ENCODE results near the gene BBS7.

BBS7 gene, protein sequence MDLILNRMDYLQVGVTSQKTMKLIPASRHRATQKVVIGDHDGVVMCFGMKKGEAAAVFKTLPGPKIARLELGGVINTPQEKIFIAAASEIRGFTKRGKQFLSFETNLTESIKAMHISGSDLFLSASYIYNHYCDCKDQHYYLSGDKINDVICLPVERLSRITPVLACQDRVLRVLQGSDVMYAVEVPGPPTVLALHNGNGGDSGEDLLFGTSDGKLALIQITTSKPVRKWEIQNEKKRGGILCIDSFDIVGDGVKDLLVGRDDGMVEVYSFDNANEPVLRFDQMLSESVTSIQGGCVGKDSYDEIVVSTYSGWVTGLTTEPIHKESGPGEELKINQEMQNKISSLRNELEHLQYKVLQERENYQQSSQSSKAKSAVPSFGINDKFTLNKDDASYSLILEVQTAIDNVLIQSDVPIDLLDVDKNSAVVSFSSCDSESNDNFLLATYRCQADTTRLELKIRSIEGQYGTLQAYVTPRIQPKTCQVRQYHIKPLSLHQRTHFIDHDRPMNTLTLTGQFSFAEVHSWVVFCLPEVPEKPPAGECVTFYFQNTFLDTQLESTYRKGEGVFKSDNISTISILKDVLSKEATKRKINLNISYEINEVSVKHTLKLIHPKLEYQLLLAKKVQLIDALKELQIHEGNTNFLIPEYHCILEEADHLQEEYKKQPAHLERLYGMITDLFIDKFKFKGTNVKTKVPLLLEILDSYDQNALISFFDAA

DNA sequence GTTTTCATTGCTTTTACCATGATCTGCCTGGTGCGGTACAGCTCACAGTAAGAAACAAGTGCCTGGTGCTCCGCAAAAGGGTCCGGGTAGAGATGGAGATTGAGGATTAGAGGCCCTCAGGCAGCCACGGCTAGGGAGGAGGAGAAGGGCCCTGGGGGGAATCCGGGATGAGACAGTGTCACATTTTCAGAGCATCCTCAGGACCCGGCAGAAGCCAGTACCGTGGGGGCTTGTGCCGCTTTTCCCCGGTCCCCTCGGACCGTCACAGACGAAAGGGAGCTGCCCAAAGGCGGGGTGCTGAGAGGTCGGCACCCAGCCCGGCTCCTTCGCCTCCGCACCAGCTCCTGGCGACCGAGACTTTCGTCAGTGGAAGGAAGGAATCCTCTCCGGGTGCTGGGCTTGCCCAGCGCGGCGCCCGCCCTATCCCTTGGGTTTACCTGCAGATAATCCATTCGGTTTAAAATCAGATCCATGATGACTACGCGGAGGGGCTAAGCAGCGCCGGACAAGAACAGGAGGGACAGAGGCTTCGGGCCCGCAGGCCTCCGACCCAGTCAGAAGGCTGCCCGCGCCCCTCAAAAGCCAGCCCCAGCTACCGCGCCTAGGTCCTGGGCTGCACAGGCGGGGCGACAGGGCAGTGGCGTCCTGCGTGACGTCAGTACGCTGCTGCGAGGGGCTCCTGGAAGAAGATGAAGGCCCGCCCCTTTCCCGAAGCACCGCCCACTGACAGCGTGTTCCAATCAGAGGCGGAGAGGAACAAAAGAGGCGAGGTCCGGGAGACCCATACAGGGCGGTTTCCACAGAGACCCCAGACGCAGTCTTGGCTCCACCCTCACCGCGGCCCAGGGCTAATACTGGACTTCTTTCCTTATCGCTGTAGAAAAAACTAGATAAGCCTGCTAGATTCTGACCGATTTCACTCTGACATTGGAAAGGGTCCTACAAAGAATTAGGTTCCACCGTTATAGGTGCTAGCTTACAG lies at the start of gene BBS7:
Gene BBS7 (minus strand): TSS at position 634 of the 982 bp plus-strand sequence. CDS start 161 bp downstream, at position 473.
- TF ChIP-seq, protein P1, sequence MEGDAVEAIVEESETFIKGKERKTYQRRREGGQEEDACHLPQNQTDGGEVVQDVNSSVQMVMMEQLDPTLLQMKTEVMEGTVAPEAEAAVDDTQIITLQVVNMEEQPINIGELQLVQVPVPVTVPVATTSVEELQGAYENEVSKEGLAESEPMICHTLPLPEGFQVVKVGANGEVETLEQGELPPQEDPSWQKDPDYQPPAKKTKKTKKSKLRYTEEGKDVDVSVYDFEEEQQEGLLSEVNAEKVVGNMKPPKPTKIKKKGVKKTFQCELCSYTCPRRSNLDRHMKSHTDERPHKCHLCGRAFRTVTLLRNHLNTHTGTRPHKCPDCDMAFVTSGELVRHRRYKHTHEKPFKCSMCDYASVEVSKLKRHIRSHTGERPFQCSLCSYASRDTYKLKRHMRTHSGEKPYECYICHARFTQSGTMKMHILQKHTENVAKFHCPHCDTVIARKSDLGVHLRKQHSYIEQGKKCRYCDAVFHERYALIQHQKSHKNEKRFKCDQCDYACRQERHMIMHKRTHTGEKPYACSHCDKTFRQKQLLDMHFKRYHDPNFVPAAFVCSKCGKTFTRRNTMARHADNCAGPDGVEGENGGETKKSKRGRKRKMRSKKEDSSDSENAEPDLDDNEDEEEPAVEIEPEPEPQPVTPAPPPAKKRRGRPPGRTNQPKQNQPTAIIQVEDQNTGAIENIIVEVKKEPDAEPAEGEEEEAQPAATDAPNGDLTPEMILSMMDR (IDR thresholded peaks at IDR 0.05; ENCODE audit: low read depth, low read length, missing control alignments): no peak
- DNase-seq (ENCODE audit: extremely low read depth, low read depth): peak; percentile 90
- H3K4me3 ChIP-seq (replicated peaks; ENCODE audit: low read depth, low read length): peak within 1 kb of the TSS; percentile 79

DNA sequence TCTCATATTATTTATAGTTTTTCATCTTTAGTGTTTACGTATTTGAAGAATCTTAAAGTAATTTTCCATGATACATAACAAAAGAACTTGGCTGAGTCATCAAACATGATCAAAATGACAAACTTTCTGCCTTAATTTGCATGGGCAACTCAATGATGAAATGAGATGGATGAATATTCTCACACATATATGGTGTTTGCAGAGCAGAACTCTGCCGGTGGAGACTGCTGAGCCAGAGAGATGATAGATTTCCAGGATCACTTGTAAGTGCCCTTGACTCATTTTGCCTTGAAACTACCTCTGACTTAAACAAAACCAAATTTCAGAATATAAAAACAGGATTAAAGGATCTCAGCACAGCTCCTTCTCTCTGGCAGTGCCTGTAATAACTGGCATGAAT lies 43.4 kb upstream of the BBS7 start:
- TF ChIP-seq, protein P1 (IDR thresholded peaks at IDR 0.05; ENCODE audit: low read depth, low read length, missing control alignments): no peak
- DNase-seq (ENCODE audit: extremely low read depth, low read depth): no peak
- no peak overlapping the region for H3K4me3 ChIP-seq (replicated peaks; ENCODE audit: low read depth, low read length)

DNA sequence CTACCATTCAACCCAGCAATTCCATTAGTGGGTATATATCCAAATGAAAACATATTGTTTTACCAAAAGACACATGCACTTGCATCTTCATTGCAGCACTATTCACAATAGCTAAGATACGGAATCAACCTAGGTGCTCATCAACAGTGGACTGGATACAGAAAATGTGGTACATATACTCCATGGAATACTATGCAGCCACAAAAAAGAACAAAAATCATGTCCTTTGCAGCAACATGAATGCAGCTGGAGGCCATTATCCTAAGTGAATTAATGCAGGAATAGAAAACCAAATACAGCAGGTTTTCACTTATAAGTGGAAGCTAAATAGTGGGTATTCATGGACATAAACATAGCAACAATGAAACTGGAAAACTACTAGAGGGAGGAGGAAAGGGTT lies 38.1 kb upstream of the BBS7 start:
- no peak overlapping the region for H3K4me3 ChIP-seq (replicated peaks; ENCODE audit: low read depth, low read length)
- TF ChIP-seq, protein P1 (IDR thresholded peaks at IDR 0.05; ENCODE audit: low read depth, low read length, missing control alignments): no peak
- DNase-seq (ENCODE audit: extremely low read depth, low read depth): no peak

DNA sequence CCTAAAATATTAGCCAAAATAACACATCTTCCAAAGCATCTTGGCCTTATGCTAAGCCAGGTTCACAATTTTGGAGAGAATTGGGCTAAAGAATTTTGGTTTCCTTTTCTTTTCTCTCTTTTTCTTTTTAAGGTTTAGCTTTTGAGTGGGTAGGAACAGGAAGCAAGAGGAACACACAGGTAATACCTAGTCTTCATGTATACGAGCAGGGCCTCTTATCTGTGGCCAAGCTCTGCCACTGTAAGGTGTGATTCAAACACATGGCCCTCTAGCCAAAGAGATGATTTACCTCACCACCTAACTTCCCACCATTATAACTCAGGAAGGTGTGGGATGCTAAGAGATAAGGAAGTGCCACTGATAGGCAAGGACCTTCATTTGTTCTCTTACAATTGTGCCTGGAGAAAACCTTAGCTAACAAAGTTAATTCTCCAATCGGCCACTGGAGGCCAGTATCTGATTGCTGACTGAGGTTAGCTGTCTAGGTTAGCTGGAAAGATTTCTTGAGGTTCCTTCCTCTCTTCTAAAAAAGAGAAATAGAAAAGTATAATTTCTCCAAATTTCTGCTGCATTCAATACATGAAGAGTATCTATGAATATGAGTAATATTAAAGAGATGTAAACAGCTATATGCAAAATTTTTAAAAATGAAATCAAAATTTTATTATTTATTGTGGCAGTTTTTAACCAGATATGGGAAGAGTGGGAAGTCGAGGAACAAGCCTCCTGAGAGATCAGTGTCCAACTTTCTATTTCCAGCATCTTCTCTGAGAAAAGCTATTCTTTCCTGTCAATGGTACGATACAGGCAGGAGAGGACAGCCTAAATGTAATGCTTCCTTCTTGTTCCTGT lies 30.1 kb upstream of the BBS7 start:
- peak; percentile 29 for DNase-seq (ENCODE audit: extremely low read depth, low read depth)

DNA sequence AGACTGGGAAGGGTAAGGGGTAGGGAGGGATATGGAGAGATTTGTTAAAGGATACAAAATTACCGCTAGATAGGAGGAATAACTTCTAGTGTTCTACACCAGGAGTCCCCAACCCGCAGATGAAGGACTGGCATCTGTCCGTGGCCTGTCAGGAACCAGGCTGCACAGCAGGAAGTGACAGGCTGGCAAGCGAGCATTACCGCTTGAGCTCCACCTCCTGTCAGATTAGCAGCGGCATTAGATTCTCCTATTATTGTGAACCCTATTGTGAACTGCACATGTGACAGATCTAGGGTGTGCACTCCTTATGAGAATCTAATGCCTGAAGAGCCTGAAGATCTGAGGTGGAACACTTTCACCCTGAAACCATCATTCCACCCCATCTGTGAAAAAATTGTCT lies 27.9 kb upstream of the BBS7 start:
- H3K4me3 ChIP-seq (replicated peaks; ENCODE audit: low read depth, low read length): no peak overlapping the region
- no peak for DNase-seq (ENCODE audit: extremely low read depth, low read depth)
- TF ChIP-seq, protein P1 (IDR thresholded peaks at IDR 0.05; ENCODE audit: low read depth, low read length, missing control alignments): no peak

More for the DNA sequence above, 30.1 kb upstream of the BBS7 start:
- H3K4me3 ChIP-seq (replicated peaks; ENCODE audit: low read depth, low read length): no peak overlapping the region
- TF ChIP-seq, protein P1 (IDR thresholded peaks at IDR 0.05; ENCODE audit: low read depth, low read length, missing control alignments): peak; percentile 70
